GM20000 (cell line): Measurements from ENCODE around the gene LSS.

Experiments used
- DNase-seq: peaks from one replicate; pipeline ENCODE4 v3.0.0; 2012; ENCODE audit warnings: low spot score
- TF ChIP-seq, protein P1 (sequence below): IDR thresholded peaks from 2 replicates; pipeline ENCODE4 v1.5.1; 2012; ENCODE audit warnings: mild to moderate bottlenecking, control low read depth; ENCODE audit errors: extremely low read depth, missing control alignments

Gene LSS

DNA sequence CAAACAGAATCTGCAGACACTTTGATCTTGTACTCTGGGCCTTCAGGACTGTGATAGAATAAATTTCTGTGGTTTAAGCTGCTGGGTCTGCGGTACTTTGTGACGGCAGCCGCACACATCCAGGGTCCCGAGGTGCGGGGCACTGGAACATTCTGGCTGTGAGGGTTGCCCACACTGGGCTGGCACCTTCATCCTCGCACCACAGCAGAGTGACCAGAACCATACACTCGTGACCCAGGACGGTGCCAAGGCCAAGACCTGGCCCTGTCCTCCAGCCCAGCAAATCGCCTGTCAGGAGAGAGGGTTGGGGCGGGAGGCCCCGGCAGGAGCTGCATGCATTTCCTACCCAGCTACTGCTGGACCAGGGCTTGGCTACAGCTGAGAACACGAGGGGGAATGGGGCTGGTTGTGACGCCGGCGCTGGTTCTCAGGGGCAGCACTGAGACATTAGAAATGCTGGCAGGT, 70.6 kb downstream of the LSS start:
- no peak for DNase-seq
- TF ChIP-seq, protein P1, sequence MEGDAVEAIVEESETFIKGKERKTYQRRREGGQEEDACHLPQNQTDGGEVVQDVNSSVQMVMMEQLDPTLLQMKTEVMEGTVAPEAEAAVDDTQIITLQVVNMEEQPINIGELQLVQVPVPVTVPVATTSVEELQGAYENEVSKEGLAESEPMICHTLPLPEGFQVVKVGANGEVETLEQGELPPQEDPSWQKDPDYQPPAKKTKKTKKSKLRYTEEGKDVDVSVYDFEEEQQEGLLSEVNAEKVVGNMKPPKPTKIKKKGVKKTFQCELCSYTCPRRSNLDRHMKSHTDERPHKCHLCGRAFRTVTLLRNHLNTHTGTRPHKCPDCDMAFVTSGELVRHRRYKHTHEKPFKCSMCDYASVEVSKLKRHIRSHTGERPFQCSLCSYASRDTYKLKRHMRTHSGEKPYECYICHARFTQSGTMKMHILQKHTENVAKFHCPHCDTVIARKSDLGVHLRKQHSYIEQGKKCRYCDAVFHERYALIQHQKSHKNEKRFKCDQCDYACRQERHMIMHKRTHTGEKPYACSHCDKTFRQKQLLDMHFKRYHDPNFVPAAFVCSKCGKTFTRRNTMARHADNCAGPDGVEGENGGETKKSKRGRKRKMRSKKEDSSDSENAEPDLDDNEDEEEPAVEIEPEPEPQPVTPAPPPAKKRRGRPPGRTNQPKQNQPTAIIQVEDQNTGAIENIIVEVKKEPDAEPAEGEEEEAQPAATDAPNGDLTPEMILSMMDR = no peak

DNA sequence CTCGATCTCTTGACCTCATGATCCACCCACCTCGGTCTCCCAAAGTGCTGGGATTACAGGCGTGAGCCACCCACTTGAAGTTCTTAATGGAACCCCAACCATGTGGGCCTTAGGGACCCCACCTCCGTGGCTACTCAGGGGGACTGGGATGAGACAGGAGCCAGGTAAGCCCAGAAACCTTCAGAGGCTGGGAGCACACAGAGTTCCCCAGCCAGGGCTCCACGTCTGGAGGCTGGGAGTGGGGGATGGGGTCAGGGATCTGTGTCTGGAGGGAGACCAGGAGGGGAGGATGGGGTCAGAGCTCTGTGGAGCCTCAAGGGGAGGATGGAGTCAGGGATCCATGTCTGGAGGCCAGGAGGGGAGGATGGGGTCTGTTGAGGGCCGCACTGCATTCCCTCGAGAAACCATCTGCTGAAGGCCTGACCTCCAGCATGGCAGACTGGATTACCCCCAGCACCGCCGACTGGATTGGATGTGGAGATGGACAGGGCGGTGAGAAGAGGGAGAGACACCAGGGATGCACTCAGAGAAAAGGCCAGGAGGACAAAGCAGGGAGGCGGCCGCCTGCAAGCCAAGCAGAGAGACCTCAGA, 71.1 kb downstream of the LSS start:
- no peak for DNase-seq
- TF ChIP-seq, protein P1 = no peak

DNA sequence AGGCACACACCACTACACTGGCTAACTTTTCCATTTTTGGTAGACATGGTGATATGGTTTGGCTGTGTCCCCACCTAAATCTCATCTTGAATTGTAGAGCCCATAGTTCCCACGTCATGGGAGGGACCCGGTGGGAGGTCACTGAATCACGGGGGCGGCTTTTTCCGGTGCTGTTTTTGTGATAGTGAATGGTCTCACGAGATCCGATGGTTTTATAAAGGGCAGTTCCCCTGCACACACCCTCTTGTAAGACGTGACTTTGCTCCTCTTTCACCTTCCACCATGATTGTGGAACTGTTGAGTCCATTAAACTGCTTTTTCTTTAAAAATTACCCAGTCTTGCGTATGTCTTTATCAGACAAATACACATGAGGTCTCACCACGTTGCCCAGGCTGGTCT, 71.9 kb downstream of the LSS start:
- DNase-seq = no peak
- TF ChIP-seq, protein P1 = no peak

DNA sequence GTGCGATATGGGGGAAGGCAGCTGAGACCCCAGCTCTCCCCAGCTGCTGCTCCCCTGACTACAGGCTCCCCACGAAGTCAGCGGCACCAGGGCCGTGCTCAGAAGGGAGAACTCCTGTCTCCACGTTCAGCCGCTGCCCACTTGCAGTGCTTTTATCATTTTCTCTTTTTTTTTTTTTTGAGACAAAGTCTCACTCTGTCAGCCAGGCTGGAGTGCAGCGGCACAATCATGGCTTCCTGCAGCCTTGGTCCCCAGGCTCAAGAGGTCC, 72.3 kb downstream of the LSS start:
- TF ChIP-seq, protein P1 = no peak
- DNase-seq = no peak

DNA sequence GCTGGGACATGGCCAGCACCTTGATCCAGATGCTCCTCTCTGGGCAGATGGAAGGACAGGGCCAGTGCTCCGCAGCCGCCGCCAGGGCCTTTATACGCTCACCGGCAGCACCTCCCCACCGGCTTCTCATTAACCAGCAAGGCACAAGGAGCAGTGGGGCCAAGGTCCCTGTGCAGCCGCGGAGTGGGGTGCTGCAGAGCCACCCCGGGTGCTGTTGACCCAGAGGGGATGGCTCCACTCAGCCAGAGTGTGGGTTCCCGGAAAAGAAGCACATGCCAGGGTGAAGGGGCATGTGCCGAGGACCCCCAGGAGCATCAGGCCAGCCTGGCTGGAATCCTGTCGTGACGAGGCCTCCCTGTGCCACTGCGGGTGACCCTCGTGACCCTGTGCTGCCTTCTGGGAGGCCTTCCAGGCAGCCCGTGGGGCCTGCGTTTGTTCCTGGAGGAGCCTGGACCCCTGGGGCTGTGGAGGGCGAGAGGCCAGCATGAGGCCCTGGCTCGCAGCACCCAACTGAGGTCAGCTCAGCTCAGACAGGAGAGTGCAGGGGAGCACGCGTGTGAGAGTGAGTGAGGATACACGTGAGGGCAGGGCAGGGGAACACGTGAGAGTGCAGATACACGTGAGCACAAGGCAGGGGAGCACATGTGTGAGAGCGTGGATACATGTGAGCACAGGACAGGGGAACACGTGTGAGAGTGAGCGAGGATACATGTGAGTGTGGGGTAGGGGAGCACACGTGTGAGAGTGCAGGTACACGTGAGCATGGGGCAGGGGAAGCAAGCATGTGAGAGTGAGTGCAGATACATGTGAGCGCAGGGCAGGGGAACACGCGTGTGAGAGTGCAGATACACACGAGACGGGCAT, 72.8 kb downstream of the LSS start, which contains the start of gene FTCD:
TSS of gene FTCD (minus strand) at position 66 of the 864 bp plus-strand sequence. CDS start at position 10, 56 bp downstream.
- no peak for DNase-seq
- TF ChIP-seq, protein P1 = no peak

DNA sequence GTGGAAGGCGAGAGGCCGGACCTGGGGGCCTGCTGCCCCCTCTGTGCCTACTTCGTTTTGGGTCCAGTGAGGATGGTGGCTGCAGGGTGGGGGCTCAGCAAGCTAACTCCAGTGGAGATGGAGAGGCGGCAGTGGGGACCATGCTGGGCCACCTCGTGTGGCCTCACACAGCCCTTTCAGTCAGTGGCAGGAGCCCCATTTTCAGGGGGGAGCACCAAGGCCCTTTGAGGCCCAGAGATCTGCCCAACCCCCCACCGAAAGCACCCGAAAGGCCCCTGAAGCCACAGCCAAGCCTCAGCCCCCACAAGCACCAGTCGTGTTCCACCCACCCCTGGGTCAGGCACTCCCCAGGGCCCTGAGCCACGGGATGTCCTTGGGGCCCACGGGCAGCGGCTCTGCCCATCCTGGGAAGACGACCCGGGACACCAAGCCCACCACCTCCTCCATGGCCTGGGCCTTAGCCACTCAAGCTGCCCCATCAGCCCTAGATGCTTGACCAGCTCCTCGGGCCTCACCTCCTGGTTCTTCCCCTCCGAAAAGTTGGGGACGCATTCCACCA, 73.5 kb downstream of the LSS start:
- DNase-seq = no peak
- TF ChIP-seq, protein P1 = no peak

DNA sequence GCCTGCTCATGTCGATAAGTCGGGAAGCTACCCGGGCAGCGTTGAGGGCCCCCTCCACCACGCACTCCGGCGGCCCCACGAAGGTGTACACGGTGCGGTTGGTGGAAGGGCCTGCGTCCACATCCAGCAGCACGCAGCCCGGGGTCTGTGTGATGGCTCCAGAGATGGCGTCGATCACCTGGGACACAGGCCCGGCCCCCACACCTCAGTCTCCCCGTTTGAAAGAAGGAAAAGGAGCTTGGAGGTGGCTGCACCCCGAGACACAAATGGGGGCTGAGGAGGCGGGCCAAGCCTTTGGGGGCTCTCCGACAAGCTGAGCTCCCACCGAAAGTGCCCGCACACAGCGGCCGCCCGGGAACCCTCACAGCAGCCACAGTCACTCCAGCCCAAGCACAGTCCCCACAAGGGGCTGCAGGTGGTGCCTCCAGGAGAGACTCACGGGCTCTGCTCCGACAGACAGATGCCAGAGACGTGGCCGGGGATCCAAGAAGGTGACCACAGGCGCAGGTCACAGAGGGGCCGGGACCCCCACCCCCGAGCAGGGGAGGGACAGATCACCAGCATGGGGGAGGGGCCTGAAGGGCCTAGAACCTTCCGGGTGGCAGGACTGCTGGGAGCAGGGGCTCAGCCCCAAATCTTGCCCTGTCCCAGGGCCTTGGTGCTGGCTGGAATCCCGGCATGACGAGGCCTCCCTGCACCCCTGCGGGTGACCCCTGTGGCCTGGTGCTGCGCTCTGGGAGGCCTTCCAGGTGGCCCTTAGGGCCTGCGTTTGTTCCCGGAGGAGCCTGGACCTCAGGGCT, 74.2 kb downstream of the LSS start:
- DNase-seq = no peak
- TF ChIP-seq, protein P1 = no peak
